ENCODE data around the gene CDK5. TPM values are rescaled to one million over a fixed set of nuclear protein-coding genes. Genes with fewer than 3 reads are reported as not detected.
"Not testable (repeated sequence)": the region's sequence is repeated elsewhere in the genome, so short reads cannot be mapped to it uniquely, and the experiment has no call there.

Gene CDK5
- total RNA-seq, 6 donors from 2014 or later, result 2.1 to 14.4 (median 10.1) TPM

DNA sequence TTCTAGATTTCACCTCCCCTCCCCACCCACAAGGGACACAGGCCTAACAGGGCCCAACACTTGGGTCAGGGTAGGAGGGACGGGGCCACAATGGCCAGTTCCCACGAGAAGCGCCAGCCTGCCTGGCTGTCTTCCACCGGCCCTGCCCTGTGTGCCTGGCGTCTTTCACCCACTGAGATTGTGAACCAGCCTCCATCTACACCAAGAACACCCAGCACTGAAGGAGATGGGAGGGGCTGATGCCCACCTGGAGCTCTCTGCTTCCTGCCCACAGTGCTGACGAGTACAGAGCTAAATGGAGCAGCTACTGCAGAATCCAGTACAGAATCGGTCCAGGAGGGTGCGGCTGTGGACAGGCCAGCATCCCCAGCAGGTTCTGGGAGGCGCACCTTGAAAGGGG lies 11.7 kb downstream of the CDK5 start:
- WGBS, 2 donors, result 78 to 87% methylated on average over 6 to 9 of the region's 9 CpGs
- no peak for DNase-seq

DNA sequence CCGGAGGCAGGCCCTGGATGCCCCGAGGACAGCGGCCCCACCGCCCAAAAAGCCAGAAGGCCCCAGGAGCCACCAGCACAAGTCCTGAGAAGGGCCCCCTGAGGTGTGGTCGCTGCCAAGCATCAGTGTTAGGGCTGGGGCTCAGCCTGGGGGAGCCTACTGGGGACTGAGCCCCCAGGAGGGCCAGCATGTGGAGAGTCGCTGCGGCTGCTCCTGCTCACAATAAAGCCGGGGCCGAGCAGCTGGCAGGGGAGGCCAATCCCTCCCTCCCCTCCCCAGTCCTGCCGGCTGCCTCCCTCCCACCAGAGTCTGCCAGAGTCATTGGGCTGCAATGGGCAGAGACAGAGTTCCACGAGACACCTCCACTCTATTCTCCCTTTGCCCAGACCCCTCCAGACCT lies 12.4 kb downstream of the CDK5 start:
- ATAC-seq (ENCODE audit: low FRiP score in 2 of 2) (no peak), DNase-seq (peak in 1 of 2 donors; percentile 58)
- Histone ChIP-seq H3K36me3 (peaks cover 0 to 32% (median 16%) of the 10 kb centered on the region in 4 donors), H3K9me3 (no peaks in the 10 kb centered on the region), H3K27ac (no peak overlapping the region), H3K27me3 (no peaks in the 10 kb centered on the region), H3K4me3 (no peak overlapping the region), H3K4me1 (peaks cover 0 to 11% (median 2%) of the 10 kb centered on the region in 4 donors)
- TF ChIP-seq CTCF (IDR thresholded peaks at IDR 0.05), result no peak
- no peak for TF ChIP-seq EP300 (IDR thresholded peaks at IDR 0.05)
- TF ChIP-seq POLR2AphosphoS5 (IDR thresholded peaks at IDR 0.05), result no peak
- TF ChIP-seq POLR2A (IDR thresholded peaks at IDR 0.05), result no peak
- 73 to 97% methylated on average over 4 to 7 of the region's 11 CpGs for WGBS, 2 donors

More for the DNA sequence above, 11.7 kb downstream of the CDK5 start:
- ATAC-seq (ENCODE audit: low FRiP score in 2 of 2), result no peak
- no peak overlapping the region for H3K4me3 ChIP-seq
- no peaks in the 10 kb centered on the region for H3K27me3 ChIP-seq
- peaks cover 0 to 32% (median 16%) of the 10 kb centered on the region in 4 donors for H3K36me3 ChIP-seq
- H3K4me1 ChIP-seq, result peaks cover 3 to 16% (median 5%) of the 10 kb centered on the region in 4 donors
- H3K27ac ChIP-seq, result no peak overlapping the region
- TF ChIP-seq CTCF (IDR thresholded peaks at IDR 0.05) (no peak), EP300 (IDR thresholded peaks at IDR 0.05) (no peak), POLR2AphosphoS5 (IDR thresholded peaks at IDR 0.05) (no peak), POLR2A (IDR thresholded peaks at IDR 0.05) (no peak)
- no peaks in the 10 kb centered on the region for H3K9me3 ChIP-seq

- ATAC-seq (ENCODE audit: low FRiP score in 2 of 2) (no peak), DNase-seq (peak in 1 of 2 donors; percentile 77)
- 91 to 95% methylated on average over 12 to 20 of the region's 20 CpGs for WGBS, 2 donors
- peaks cover 0 to 32% (median 16%) of the 10 kb centered on the region in 4 donors for H3K36me3 ChIP-seq
- no peaks in the 10 kb centered on the region for H3K9me3 ChIP-seq
- H3K4me3 ChIP-seq, result no peak overlapping the region
- TF ChIP-seq CTCF (IDR thresholded peaks at IDR 0.05), result no peak
- H3K27me3 ChIP-seq, result no peaks in the 10 kb centered on the region
- H3K27ac ChIP-seq, result no peak overlapping the region
- H3K4me1 ChIP-seq, result peaks cover 8 to 21% (median 12%) of the 10 kb centered on the region in 4 donors
Observed at GRCh38 chr7:151043959-151044358, 13.7 kb downstream of the CDK5 start.

- peaks cover 13 to 27% (median 17%) of the 10 kb centered on the region in 4 donors for H3K4me1 ChIP-seq
- H3K36me3 ChIP-seq, result peaks cover 0 to 32% (median 16%) of the 10 kb centered on the region in 4 donors
- not testable (repeated sequence) for H3K27me3 ChIP-seq; H3K9me3 ChIP-seq; H3K4me3 ChIP-seq; H3K27ac ChIP-seq; ATAC-seq (ENCODE audit: low FRiP score in 2 of 2); DNase-seq
- WGBS, 2 donors, result 88 to 90% methylated on average over 8 to 10 of the region's 10 CpGs
Observed at GRCh38 chr7:151043449-151043848, 14.2 kb downstream of the CDK5 start.

- Histone ChIP-seq H3K4me3 (no peak overlapping the region), H3K27ac (no peak overlapping the region), H3K9me3 (no peaks in the 10 kb centered on the region), H3K36me3 (peaks cover 0 to 46% (median 33%) of the 10 kb centered on the region in 4 donors), H3K4me1 (peaks cover 13 to 17% (median 15%) of the 10 kb centered on the region in 4 donors), H3K27me3 (no peaks in the 10 kb centered on the region)
- DNase-seq (peak in 1 of 2 donors; percentile 70), ATAC-seq (ENCODE audit: low FRiP score in 2 of 2) (no peak)
- 90 to 94% methylated on average over 15 to 30 of the region's 30 CpGs for WGBS, 2 donors
- TF ChIP-seq POLR2A (IDR thresholded peaks at IDR 0.05) (no peak), POLR2AphosphoS5 (IDR thresholded peaks at IDR 0.05) (no peak), CTCF (IDR thresholded peaks at IDR 0.05) (no peak), EP300 (IDR thresholded peaks at IDR 0.05) (no peak)
Observed at GRCh38 chr7:151040616-151041375, 16.9 kb downstream of the CDK5 start.

All from upper lobe of left lung (tissue), 6 donors.